ENCODE data around the gene SLC27A5.
"Not testable (repeated sequence)": the region's sequence is repeated elsewhere in the genome, so short reads cannot be mapped to it uniquely, and the experiment has no call there.

The SLC27A5 gene

DNA sequence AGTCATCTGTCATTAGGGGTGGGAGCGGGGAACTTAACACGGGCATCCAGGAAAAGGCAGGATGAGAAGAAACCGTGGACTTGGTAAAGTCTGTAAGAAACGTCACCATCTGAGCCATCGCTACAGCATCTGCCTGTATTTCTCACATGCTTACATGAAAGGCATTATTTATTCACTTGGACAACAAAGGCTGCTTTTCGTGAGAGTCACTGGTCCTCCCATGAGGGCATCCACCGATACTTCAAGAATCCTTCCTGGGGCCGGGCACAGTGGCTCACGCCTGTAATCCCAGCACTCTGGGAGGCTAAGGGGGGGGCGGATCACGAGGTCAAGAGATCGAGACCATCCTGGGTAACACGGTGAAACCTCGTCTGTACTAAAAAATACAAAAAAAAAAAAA lies 19.5 kb downstream of the SLC27A5 start:
- no peak for DNase-seq

DNA sequence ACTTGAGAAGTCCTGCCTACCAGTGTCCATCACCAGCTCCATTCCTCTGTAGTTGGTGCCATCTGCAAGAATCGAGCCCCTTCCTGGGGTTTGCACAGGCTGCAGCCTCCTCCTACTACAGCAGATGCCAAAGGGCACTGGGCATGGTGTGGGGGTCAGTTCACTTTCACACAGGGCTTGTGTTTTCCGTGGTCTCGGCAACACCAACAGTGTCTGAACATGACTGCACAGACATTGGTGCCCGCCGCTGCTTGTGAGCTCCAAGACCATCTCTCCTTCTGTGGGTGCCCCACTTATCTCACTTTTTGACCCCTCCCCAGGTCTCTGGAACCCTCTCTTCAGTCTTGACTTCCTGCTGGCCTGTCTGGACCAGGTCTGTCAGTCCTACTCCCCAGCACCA lies 20.4 kb downstream of the SLC27A5 start:
- no peak for DNase-seq

DNA sequence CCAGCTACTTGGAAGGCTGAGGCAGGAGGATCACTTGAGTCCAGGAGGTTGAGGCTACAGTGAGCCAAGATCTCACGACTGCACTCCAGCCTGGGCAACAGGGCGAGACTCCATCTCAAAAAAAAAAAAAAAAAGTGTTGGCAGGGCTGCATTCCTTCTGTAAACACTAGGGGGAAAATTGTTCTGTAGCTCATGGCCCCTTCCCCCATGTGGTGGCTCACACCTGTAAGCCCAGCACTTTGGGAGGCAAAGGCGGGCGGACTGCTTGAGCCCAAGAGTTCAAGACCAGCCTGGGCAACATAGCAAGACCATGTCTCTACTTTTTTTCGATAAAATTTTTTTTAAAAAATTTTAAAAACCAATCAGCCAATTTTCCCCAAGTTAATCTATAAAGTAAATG lies 27.4 kb downstream of the SLC27A5 start:
- DNase-seq, result not testable (repeated sequence)

DNA sequence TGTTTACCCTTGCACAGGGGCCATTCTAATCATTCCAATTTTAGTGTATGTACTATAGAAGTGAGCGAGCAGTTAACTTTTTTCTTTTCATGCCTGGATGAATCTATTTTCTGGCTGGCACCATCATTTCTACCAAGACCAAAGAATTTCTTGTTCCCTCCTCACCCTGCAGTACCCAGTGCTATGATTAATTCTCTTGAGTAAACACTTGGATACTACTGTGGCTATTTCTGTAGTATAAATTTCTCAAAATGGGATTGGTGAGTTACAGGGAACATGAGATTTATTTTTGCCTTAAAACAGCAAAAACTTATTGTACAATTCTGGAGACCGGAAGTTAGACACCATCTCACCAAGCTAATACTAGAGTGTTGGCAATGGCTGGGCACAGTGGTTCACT lies 28.0 kb downstream of the SLC27A5 start:
- no peak for DNase-seq

DNA sequence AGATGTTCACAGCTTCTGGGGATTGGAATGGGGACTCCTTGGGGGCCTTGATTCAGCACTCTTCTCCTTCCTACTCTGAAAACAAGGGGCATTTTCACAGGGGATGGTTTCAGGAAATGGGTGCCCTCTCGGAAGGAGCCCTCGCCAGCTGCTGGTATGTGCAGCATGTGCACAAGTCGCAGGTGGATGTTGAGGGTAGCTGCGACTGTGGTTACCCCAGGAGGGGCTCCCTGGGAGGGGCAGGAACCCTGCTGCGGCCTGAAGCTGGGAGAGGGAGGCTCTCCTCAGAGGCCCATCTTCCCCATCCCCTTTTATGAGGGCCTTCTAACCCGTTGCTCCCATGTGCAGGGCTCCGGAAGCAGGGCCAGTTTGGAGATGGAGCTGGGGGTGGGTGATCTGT lies 29.4 kb downstream of the SLC27A5 start:
- DNase-seq, result no peak

DNA sequence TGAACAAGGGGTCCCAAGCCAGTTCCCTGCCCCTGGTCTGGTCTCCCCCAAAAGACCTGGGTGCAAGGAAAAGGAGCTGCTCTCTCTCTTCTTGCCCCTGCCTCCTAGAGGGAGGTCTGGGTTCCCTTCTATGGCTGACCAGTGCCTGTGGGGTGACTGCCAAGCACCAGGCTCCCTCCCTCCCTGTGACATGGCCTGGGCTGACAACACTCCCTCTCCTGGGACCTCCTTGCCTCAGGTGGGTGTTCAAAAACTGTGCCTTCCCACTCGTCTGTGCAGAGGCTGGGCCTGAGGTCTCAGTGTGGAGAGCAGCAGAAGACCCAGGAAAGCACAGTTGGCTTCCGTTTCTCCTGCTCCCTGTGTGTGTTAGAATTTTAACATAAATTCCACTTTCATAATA lies 31.0 kb downstream of the SLC27A5 start:
- no peak for DNase-seq

DNA sequence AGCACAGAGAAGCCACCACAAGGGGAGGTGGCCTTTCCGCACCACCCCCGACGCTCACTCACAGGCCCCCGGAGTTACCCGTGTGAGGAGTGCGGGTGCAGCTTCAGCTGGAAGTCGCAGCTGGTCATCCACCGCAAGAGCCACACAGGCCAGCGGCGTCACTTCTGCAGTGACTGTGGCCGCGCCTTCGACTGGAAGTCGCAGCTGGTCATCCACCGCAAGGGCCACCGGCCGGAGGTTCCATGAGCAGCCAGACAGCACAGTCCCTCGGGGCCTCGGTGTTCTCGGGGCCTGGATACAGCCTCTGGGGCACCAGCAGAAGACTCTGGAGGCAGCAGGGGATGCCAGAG lies 31.3 kb downstream of the SLC27A5 start:
- DNase-seq, result no peak

DNA sequence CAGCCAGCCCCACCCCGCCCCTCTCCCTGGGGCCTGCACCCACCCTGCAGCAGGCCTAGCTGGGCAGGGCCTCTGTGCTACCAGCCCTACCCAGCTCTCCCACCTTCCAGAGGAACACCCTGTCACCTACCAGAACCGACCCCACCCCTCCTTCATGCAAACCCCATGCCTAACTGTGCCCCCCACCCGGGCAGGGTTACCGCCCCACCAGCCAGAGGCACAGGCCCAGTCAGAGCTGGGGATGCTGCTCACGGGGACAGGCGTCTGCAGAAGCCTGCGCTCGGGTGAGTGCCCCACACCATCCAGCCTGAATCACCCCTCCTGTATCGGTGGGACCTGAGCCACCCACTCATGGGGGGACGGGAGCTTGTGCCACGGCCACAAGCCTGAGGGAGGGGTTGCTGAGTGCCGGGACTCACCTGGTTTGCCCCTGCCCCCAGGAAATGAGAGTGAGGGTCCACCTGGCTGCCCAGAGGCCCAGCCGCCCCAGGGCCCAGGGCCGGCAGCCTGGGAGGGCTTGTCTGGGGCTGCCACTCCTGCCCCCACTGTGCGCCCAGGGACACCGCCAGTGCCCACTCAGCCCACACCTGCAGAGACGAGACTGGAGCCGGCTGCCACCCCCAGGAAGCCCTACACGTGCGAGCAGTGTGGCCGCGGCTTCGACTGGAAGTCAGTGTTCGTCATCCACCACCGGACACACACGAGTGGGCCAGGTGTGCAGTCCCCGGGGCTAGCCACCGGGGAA lies 31.9 kb downstream of the SLC27A5 start:
- no peak for DNase-seq

DNA sequence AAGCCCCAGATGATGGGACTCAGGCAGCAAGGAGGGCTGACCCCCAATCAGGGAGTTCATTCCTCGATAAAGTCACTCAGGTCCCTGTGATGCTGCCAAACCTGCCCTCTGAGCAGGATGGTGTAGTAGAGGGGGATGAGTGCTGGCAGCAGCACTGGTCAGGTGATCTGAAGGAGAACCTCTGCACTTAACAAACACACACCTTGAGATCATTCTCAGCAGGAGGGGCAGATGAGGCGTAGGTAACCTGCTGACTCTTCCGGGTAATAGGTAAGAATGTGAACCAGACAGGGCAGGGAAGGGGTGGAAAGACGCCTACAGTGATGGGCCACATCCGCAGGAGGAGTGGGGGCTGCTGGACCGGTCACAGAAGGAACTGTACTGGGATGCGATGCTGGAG lies 32.5 kb downstream of the SLC27A5 start:
- DNase-seq, result no peak

DNA sequence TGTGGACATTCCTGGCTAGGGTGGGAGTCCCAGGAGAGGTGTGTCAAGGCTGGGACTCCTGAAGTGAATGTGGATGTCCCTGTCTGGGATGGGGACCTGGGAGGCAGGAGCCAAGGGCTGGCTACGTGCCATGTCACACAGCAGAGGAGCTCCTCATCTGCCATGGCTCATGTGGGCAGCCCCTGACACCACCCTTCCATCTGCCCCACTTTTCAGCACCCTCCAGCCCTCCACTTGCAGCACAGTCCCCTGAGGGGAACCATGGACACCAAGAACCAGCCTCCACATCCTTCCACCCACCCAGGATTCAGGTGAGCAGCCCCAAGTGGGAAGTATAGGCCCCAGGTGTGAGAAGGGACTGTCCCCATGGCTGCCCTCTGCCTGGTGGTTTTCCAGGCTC lies 33.9 kb downstream of the SLC27A5 start:
- DNase-seq, result no peak

DNA sequence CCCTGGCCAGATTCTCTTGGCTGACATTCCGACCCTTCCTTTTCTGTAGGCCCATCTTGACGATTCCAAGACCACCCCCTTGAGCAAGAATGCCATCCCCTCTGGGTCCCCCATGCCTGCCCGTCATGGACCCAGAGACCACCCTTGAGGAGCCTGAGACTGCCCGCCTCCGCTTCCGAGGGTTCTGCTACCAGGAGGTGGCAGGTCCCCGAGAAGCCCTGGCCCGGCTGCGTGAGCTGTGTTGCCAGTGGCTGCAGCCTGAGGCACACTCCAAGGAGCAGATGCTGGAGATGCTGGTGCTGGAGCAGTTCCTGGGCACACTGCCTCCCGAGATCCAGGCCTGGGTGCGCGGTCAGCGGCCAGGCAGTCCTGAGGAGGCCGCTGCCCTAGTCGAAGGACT lies 34.7 kb downstream of the SLC27A5 start:
- DNase-seq, result no peak

DNA sequence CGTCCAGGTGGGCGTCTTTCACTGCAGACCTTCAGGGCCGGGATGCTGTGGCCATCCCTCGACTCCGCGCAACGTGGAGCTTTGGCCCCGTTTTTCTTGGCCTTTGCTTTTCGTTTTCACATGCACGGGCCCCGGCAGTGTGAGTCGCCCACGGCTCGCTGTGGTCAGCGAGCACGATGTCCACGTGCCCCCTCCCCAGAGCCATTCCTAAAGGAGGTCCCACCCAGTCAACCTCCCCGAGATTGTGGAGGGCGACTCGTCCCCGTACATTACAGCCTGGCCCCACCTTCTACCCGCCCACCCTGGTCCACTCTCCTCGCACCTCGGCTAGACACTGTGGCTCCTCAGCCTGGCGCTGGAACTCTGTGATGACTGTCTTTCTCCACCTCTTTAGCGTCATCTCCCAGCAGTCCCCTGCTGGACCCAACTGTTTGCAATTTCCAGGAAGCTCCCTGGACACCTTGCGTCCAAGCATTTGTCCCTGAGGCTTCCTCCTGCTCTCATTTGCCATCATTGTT lies 35.2 kb downstream of the SLC27A5 start:
- DNase-seq, result no peak

DNA sequence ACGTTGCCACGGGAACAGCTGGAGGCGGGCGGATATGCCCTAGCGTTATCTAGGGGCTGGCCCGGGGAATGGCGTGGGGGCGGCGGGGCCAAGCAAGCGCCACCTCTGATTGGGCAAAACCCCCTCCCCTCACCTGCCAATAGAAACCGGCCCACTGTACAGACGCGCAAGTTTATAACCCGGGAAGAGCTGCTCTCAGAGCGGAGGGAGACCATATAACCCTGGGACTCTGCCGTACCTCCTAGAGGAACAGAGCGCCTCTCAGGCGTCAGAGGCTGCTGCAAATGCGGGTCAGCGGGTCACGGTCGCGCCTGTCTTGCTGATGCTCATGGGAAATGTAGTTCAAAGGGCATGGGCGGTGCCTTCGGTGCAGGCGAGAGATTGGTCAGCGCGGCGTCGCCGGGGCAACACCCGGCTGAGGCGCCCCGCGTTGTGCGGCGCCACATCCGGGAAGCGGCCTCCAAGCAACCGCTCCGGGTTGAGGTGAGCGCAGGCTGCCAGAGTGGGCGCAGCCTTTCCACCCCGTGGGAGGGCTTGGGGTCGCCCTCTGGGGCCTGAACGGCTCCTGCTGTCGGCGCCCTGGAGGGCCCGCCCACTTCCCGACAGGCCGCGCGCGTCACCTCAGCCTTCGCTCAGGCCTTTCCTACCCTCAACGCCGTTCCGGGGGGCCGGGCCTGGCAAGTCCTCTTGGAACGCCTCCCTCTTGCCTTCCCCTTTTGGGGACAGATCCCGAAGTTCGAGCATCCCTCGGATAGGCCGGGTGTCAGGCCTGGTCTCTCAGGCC lies 35.9 kb downstream of the SLC27A5 start, which contains the start of gene ZNF446:
TSS of gene ZNF446 (plus strand) at position 639 of the 784 bp plus-strand sequence. CDS start 867 bp downstream, outside the sequence.
- peak; percentile 96 for DNase-seq

DNA sequence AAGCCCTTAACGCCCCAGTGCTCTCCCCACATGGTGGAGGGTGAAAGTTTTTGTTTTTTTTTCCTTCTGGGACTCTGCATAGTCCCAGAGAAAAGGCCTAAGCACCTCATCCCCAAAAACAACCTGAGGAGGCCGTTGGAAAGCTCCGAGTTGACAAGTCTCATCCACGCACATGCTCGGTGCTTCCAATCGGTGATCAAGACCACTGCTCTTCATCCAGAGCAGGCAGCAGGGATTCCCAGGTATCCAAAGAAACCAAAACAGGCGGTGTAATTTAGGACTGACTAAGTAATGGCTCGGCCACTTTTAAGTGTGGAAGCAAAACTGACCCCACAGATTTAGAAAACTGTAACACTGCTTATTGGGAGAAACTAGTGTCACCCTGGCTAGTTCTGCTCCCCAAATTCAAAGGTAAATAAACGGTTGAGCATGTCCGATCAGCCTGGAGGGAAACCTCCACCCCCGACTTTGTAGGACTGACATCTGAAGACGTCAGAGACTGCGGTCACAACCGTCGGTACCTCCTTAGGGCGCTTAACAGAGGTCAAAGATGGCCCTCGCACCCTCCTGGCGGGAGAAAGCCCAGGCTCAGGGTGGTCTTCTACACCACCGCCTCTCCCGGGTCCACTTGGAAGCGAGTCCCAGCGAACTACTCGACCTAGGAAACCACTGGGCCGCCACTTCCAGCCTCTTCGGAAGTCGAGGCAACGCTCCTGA lies 36.6 kb downstream of the SLC27A5 start:
- no peak for DNase-seq

DNA sequence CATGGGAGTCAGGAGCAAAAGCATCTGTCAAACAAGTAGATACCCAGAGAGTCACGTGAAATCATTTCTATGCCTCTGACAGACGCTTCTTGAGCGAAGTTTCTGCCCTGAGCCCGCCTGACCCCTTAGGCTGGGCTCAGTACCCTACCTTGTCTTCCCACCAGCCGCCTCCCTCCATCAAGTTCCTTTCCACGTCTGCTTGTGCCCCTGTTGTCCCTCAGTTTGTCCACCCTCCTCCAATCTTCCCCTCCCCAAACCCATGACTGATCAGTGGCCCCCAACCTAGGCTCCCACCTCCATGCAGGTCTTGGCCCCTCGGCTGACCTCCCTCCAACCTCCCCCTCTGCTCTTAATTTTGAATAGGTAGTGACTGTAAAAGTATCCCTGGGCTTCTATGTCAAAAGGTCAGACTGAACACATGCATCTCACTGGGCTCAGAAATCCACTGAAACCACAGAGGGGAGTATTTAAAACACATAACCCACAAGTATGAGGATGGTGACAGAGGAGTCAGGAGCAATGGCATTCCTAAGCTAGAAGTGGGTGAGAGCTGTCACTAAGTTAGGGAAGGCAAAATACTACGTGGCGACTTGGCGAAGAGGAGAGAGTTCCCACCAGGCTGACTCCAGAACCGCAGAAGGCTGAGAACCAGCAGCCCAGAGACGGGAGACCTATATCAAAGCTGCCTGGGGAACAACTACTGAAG lies 37.3 kb downstream of the SLC27A5 start:
- DNase-seq, result no peak

DNA sequence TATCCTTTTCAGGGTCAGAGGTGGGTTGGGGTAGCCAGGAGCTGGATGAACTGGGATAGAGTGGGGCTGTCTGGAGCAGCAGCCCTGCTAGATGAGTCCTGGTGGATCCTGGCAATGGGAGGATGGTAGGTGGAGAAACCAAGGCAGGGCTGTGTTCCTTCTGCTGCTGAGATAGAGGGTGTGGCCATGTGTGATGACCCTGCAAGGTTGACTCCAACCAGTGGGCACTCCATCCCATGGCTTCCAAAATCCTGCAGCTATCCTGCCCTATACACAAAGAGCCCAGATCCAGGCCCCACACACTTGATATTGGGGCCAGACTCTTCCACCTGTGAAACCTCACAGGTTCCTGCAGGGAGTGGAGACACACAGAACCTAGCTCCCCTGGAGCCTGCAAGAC lies 38.0 kb downstream of the SLC27A5 start:
- DNase-seq, result no peak

DNA sequence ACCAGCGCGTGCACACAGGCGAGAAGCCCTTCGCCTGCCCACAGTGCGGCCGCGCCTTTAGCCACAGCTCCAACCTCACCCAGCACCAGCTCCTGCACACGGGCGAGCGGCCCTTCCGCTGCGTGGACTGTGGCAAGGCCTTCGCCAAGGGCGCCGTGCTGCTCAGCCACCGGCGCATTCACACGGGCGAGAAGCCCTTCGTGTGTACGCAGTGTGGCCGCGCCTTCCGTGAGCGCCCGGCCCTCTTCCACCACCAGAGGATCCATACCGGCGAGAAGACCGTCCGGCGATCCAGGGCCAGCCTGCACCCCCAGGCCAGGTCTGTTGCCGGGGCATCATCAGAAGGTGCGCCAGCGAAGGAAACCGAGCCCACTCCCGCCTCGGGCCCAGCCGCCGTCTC lies 40.1 kb downstream of the SLC27A5 start:
- no peak for DNase-seq

DNA sequence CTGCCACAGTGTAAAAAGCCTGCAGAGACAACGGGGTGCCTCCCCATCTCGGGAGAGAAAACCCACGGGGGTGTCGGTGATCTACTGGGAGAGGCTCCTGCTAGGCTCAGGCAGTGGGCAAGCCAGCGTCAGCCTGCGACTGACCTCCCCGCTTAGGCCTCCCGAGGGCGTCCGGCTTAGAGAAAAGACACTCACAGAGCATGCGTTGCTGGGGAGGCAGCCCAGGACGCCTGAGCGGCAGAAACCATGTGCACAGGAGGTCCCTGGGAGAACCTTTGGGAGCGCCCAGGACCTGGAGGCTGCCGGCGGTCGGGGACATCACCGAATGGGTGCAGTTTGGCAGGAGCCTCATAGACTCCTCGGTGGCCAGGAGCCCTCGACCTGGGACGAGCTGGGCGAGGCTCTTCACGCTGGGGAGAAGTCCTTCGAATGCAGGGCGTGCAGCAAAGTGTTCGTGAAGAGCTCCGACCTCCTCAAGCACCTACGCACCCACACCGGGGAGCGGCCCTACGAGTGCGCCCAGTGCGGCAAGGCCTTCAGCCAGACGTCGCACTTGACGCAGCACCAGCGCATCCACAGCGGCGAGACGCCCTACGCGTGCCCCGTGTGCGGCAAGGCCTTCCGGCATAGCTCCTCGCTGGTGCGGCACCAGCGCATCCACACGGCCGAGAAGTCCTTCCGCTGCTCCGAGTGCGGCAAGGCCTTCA lies 40.8 kb downstream of the SLC27A5 start:
- not testable (repeated sequence) for DNase-seq

DNA sequence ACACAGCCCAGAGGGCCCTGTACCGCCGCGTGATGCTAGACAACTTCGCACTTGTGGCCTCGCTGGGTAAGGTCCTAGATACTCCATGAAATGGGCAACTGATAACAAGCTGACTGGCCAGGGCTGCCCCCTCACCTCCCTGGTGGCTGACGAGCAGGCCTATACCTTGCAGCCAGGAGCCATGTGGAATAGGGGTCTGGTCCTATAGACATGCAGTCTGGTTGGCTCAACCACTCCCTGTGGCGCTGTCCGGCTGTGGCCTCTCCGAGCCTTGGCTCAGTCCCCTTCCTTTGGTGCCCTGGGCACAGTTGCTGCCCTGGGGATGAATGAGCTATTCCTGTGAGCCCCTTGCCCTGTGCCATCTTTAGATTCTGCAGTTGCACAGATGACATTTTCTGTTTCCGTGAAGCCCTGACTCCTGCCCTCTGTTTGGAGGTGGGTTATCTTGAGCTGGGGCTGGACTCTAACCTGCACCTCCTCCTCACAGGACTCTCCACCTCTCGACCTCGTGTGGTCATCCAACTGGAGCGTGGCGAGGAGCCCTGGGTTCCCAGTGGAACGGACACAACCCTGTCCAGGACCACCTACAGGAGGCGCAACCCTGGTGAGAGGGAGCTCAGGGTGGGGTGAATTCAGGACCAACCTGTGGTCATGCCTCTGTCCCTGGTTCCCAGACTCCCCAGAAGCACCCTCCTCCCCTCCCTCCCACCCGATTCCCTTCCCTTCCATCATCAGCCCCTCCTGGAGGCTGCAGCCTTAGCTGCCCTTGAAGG lies 42.4 kb downstream of the SLC27A5 start:
- DNase-seq, result no peak

DNA sequence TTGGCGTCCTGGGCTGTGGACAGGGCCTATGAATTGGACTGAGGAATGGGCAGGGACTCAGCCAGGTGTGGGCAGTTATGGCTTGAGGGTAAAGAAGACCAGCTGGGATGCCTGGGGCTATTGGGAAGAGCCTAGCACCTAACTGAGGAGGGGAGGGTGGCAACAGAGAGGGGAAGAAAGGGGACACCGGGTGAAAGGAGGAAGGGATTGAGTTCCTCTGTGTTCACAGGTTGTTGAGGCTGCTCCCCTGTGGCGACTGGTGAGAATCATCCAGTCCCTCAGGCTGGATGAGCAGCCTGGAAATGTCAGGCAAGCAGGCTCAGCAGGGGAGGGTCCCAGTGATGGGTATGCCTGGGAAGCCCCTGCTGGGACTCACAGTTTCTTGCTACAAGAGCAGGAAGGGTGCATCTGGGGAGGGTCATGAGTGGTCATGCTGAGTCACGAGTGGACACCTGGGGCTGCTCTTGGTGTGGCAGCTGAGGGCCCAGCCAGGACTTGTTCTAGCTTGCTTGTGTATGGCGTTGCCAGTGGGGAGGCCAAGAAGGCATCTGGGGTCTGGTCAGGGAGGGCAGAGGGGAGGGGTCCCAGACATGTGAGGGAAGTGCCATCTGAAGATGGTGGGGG lies 43.5 kb downstream of the SLC27A5 start:
- DNase-seq, result no peak

Measured in CD4-positive, alpha-beta T cell treated with Interleukin-15 for 1 hour (primary cell).